ENCODE results near the gene ITGA11.

ITGA11 gene

GRCh38 chr15:68379058-68379758 lies 52.8 kb downstream of the ITGA11 start:
- Histone ChIP-seq H3K4me1 (peaks cover 20 to 41% (median 31%) of the 10 kb centered on the region in 10 experiments), H3K9me3 (replicated peaks in 1 of 11) (peaks cover 0 to 16% (median 10%) of the 10 kb centered on the region in 11 experiments; a peak in 17 of 22 replicates), H3K27ac (peak overlapping the region in 8 of 11 experiments; percentile 3 to 75 (median 50); a peak in 12 of 22 replicates), H3K4me2 (peak overlapping the region; percentile 53 to 89 (median 78)), H3K4me3 (peak overlapping the region in 2 of 10 experiments; percentile 5 to 29; a peak in 3 of 20 replicates), H3K27me3 (no peaks in the 10 kb centered on the region), H3K36me3 (no peaks in the 10 kb centered on the region), H3K9ac (peak overlapping the region in 5 of 11 experiments; percentile 13 to 57 (median 48); a peak in 7 of 22 replicates), H4K20me1 (no peaks in the 10 kb centered on the region)
- TF ChIP-seq Cebpa-rat (IDR thresholded peaks at IDR 0.05), result no peak

- no peak for TF ChIP-seq Cebpa-rat (IDR thresholded peaks at IDR 0.05)
- Histone ChIP-seq H3K4me3 (no peak overlapping the region), H3K27ac (peak overlapping the region in 4 of 11 experiments; percentile 61 to 75 (median 66); a peak in 7 of 22 replicates), H3K9ac (peak overlapping the region in 1 of 11 experiments; percentile 50; a peak in 1 of 22 replicates), H3K9me3 (replicated peaks in 1 of 11) (peaks cover 0 to 16% (median 10%) of the 10 kb centered on the region in 11 experiments; a peak in 17 of 22 replicates), H4K20me1 (no peaks in the 10 kb centered on the region), H3K4me2 (peak overlapping the region; percentile 53 to 89 (median 78)), H3K4me1 (peaks cover 20 to 41% (median 31%) of the 10 kb centered on the region in 10 experiments), H3K36me3 (no peaks in the 10 kb centered on the region), H3K27me3 (no peaks in the 10 kb centered on the region)
Measured at GRCh38 chr15:68378595-68378994, 53.4 kb downstream of the ITGA11 start.

- Histone ChIP-seq H3K9ac (no peak overlapping the region), H3K36me3 (no peaks in the 10 kb centered on the region), H4K20me1 (no peaks in the 10 kb centered on the region), H3K27me3 (no peaks in the 10 kb centered on the region), H3K4me1 (peaks cover 20 to 41% (median 31%) of the 10 kb centered on the region in 10 experiments), H3K4me3 (no peak overlapping the region), H3K4me2 (peak overlapping the region in 2 of 11 experiments; percentile 86 to 89; a peak in 1 of 22 replicates), H3K27ac (no peak overlapping the region; a peak in 1 of 22 replicates), H3K9me3 (replicated peaks in 1 of 11) (peaks cover 0 to 8% (median 2%) of the 10 kb centered on the region in 11 experiments; a peak in 14 of 22 replicates)
- TF ChIP-seq Cebpa-rat (IDR thresholded peaks at IDR 0.05), result no peak
Measured at GRCh38 chr15:68377766-68378165, 54.2 kb downstream of the ITGA11 start.

GRCh38 chr15:68376447-68377060 lies 55.4 kb downstream of the ITGA11 start:
- Histone ChIP-seq H3K4me2 (no peak overlapping the region; a peak in 1 of 22 replicates), H4K20me1 (no peaks in the 10 kb centered on the region), H3K9ac (no peak overlapping the region), H3K9me3 (replicated peaks in 1 of 11) (no peaks in the 10 kb centered on the region), H3K4me3 (no peak overlapping the region), H3K4me1 (peaks cover 20 to 52% (median 40%) of the 10 kb centered on the region in 10 experiments), H3K27ac (no peak overlapping the region), H3K36me3 (no peaks in the 10 kb centered on the region), H3K27me3 (no peaks in the 10 kb centered on the region)
- no peak for TF ChIP-seq Cebpa-rat (IDR thresholded peaks at IDR 0.05)

GRCh38 chr15:68375716-68376220 lies 56.2 kb downstream of the ITGA11 start:
- no peaks in the 10 kb centered on the region for H3K36me3 ChIP-seq
- H3K4me2 ChIP-seq, result no peak overlapping the region
- no peak for TF ChIP-seq Cebpa-rat (IDR thresholded peaks at IDR 0.05)
- no peak overlapping the region for H3K4me3 ChIP-seq
- no peak overlapping the region for H3K9ac ChIP-seq
- H3K27ac ChIP-seq, result no peak overlapping the region
- H3K27me3 ChIP-seq, result no peaks in the 10 kb centered on the region
- no peaks in the 10 kb centered on the region for H4K20me1 ChIP-seq
- H3K4me1 ChIP-seq, result peaks cover 21 to 56% (median 44%) of the 10 kb centered on the region in 10 experiments
- H3K9me3 ChIP-seq (replicated peaks in 1 of 11), result no peaks in the 10 kb centered on the region

- no peak overlapping the region for H3K4me2 ChIP-seq
- H3K9ac ChIP-seq, result no peak overlapping the region
- no peaks in the 10 kb centered on the region for H3K9me3 ChIP-seq (replicated peaks in 1 of 11)
- H3K36me3 ChIP-seq, result no peaks in the 10 kb centered on the region
- H4K20me1 ChIP-seq, result no peaks in the 10 kb centered on the region
- peaks cover 20 to 56% (median 44%) of the 10 kb centered on the region in 10 experiments for H3K4me1 ChIP-seq
- no peaks in the 10 kb centered on the region for H3K27me3 ChIP-seq
- H3K27ac ChIP-seq, result no peak overlapping the region
- TF ChIP-seq Cebpa-rat (IDR thresholded peaks at IDR 0.05), result no peak
- no peak overlapping the region for H3K4me3 ChIP-seq
Measured at GRCh38 chr15:68375191-68375631, 56.8 kb downstream of the ITGA11 start.

- H4K20me1 ChIP-seq, result no peaks in the 10 kb centered on the region
- H3K27me3 ChIP-seq, result no peaks in the 10 kb centered on the region
- no peak overlapping the region for H3K4me3 ChIP-seq
- H3K27ac ChIP-seq, result no peak overlapping the region
- no peak overlapping the region for H3K9ac ChIP-seq
- peaks cover 12 to 56% (median 44%) of the 10 kb centered on the region in 10 experiments for H3K4me1 ChIP-seq
- no peaks in the 10 kb centered on the region for H3K36me3 ChIP-seq
- no peak overlapping the region for H3K4me2 ChIP-seq
- no peak for TF ChIP-seq Cebpa-rat (IDR thresholded peaks at IDR 0.05)
- no peaks in the 10 kb centered on the region for H3K9me3 ChIP-seq (replicated peaks in 1 of 11)
Measured at GRCh38 chr15:68374168-68374745, 57.7 kb downstream of the ITGA11 start.

- H3K27me3 ChIP-seq, result no peaks in the 10 kb centered on the region
Measured at GRCh38 chr15:68373028-68373427, 58.9 kb downstream of the ITGA11 start.

More at GRCh38 chr15:68373028-68373427, 58.9 kb downstream of the ITGA11 start:
- Histone ChIP-seq H3K4me3 (no peak overlapping the region), H3K9me3 (replicated peaks in 1 of 11) (no peaks in the 10 kb centered on the region), H3K36me3 (no peaks in the 10 kb centered on the region), H3K27ac (no peak overlapping the region), H3K9ac (no peak overlapping the region), H4K20me1 (no peaks in the 10 kb centered on the region), H3K4me1 (peaks cover 16 to 55% (median 43%) of the 10 kb centered on the region in 10 experiments), H3K4me2 (no peak overlapping the region)
- TF ChIP-seq Cebpa-rat (IDR thresholded peaks at IDR 0.05), result no peak

Measured in BLaER1 treated with 17β-estradiol and CSF1 and Interleukin-3, amounts not matched to agents 10 nM and 100 nM (cell line).